Neural crest cell (in vitro differentiated cells): ENCODE data around the gene NME2. TPM values are rescaled to one million over a fixed set of nuclear protein-coding genes. Genes with fewer than 3 reads are reported as not detected.

Experiments used
- DNase-seq: peaks from one replicate; pipeline ENCODE4 v3.0.0; 2021; ENCODE audit warnings: low read depth, mixed read lengths, low spot score
- H3K27ac Mint-ChIP-seq: one replicate; pipeline ENCODE4 v1.8.0; 2021; ENCODE audit warnings: mild to moderate bottlenecking, mixed read lengths; ENCODE audit not compliant: unreplicated experiment
- H3K27me3 Mint-ChIP-seq: 2 replicates; pipeline ENCODE4 v1.8.0; 2021; ENCODE audit warnings: low read depth, mild to moderate bottlenecking, mixed read lengths
- H3K36me3 Mint-ChIP-seq: 2 replicates; pipeline ENCODE4 v1.8.0; 2021; ENCODE audit warnings: low read depth, mild to moderate bottlenecking, mixed read lengths
- H3K4me1 Mint-ChIP-seq: 2 replicates; pipeline ENCODE4 v1.8.0; 2021; ENCODE audit warnings: mixed read lengths
- H3K4me3 Mint-ChIP-seq: one replicate; pipeline ENCODE4 v1.8.0; 2021; ENCODE audit warnings: mild to moderate bottlenecking, mixed read lengths
- H3K9me3 Mint-ChIP-seq: 2 replicates; pipeline ENCODE4 v1.8.0; 2021; ENCODE audit warnings: mixed read lengths
- total RNA-seq: library from RNA; stranded (reverse); gene quantifications from 2 replicates; pipeline ENCODE4 v1.2.1, GENCODE V29; 2021
- TF ChIP-seq, protein P1 (sequence below): fragments of 200-600 bp; sonication (generic); conservative IDR thresholded peaks from 2 replicates; pipeline ENCODE4 v1.5.0; 2021; ENCODE audit warnings: antibody characterized with exemption, mild to moderate bottlenecking

Gene NME2
- total RNA-seq, 1 donor from 2014 or later, result 541 TPM

DNA sequence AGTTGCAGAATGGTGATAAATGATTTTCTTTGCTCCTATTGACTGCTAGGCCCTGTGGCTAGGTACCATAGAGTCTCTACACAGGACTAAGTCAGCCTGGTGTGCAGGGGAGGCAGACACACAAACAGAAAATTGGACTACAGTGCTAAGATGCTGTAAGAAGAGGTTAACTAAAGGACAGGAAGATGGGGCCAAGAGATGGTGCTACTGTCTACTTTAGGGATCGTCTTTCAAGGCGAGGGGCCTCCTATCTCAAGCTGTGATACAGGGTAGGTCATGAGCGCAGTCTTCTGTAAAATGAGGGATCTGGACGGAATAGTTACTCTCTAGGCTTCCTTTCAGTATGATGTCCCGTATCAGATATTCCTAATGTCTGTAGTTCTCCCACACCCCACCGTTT lies 12.0 kb upstream of the NME2 start:
- Mint-ChIP-seq H3K9me3 (no peaks in the 10 kb centered on the region), H3K27ac (no peak overlapping the region), H3K36me3 (peaks cover 3% of the 10 kb centered on the region), H3K4me1 (peaks cover 5% of the 10 kb centered on the region), H3K4me3 (no peak overlapping the region), H3K27me3 (no peaks in the 10 kb centered on the region)
- TF ChIP-seq, protein P1, sequence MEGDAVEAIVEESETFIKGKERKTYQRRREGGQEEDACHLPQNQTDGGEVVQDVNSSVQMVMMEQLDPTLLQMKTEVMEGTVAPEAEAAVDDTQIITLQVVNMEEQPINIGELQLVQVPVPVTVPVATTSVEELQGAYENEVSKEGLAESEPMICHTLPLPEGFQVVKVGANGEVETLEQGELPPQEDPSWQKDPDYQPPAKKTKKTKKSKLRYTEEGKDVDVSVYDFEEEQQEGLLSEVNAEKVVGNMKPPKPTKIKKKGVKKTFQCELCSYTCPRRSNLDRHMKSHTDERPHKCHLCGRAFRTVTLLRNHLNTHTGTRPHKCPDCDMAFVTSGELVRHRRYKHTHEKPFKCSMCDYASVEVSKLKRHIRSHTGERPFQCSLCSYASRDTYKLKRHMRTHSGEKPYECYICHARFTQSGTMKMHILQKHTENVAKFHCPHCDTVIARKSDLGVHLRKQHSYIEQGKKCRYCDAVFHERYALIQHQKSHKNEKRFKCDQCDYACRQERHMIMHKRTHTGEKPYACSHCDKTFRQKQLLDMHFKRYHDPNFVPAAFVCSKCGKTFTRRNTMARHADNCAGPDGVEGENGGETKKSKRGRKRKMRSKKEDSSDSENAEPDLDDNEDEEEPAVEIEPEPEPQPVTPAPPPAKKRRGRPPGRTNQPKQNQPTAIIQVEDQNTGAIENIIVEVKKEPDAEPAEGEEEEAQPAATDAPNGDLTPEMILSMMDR, result no peak
- DNase-seq, result no peak

DNA sequence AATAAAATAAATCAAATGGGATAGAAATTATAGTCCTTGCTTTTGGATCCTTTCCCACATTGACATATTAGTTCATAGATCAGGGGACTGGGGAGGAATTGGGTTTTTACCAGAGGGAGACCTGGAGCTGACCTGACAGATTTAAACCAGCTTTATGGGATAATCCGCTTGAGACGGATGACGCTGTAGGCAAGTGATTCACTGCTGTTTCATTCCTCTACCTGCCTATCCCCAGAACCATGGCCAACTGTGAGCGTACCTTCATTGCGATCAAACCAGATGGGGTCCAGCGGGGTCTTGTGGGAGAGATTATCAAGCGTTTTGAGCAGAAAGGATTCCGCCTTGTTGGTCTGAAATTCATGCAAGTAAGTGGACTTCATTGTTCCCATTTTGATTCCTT lies 10.8 kb upstream of the NME2 start:
- no peak for DNase-seq
- Mint-ChIP-seq H3K4me3 (peak overlapping the region; percentile 66), H3K27me3 (no peaks in the 10 kb centered on the region), H3K4me1 (peaks cover 5% of the 10 kb centered on the region), H3K27ac (no peak overlapping the region), H3K36me3 (peaks cover 10% of the 10 kb centered on the region), H3K9me3 (no peaks in the 10 kb centered on the region)
- TF ChIP-seq, protein P1, result no peak

DNA sequence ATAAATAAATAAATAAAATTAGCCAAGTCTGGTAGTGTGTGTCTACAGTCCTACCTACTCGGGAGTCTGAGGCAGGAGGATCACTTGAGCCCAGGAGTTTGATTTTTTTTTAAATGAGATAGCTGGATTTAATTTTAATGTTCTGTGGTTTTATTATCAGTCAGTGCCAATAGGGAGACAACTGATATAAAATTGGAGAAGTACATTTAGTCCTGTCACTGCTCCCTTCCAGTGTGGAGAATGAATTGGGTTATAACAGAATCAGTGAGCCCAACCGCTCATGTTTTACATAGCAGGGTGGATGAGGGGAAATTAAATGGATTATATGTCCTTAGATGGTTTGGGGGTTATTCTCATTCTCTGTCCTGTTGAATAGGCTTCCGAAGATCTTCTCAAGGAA lies 6.6 kb upstream of the NME2 start:
- peaks cover 23% of the 10 kb centered on the region for H3K36me3 Mint-ChIP-seq
- no peaks in the 10 kb centered on the region for H3K27me3 Mint-ChIP-seq
- DNase-seq, result no peak
- no peaks in the 10 kb centered on the region for H3K9me3 Mint-ChIP-seq
- peaks cover 5% of the 10 kb centered on the region for H3K4me1 Mint-ChIP-seq
- H3K27ac Mint-ChIP-seq, result no peak overlapping the region
- peak overlapping the region; percentile 17 for H3K4me3 Mint-ChIP-seq
- TF ChIP-seq, protein P1, result no peak

DNA sequence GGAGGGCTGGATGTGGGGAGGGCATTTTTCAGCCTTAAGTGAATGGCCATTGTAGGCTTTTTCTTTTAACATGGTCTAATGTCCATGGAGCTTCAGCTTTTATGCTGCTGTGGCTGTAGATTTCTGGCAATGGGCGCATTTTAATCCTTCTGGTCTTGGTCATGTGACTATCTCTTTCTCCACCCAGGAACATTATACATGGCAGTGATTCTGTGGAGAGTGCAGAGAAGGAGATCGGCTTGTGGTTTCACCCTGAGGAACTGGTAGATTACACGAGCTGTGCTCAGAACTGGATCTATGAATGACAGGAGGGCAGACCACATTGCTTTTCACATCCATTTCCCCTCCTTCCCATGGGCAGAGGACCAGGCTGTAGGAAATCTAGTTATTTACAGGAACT lies 4.7 kb upstream of the NME2 start:
- no peaks in the 10 kb centered on the region for H3K9me3 Mint-ChIP-seq
- H3K27ac Mint-ChIP-seq, result no peak overlapping the region
- no peak overlapping the region for H3K4me3 Mint-ChIP-seq
- H3K36me3 Mint-ChIP-seq, result peaks cover 23% of the 10 kb centered on the region
- peaks cover 15% of the 10 kb centered on the region for H3K4me1 Mint-ChIP-seq
- TF ChIP-seq, protein P1, result no peak
- DNase-seq, result no peak
- no peaks in the 10 kb centered on the region for H3K27me3 Mint-ChIP-seq

DNA sequence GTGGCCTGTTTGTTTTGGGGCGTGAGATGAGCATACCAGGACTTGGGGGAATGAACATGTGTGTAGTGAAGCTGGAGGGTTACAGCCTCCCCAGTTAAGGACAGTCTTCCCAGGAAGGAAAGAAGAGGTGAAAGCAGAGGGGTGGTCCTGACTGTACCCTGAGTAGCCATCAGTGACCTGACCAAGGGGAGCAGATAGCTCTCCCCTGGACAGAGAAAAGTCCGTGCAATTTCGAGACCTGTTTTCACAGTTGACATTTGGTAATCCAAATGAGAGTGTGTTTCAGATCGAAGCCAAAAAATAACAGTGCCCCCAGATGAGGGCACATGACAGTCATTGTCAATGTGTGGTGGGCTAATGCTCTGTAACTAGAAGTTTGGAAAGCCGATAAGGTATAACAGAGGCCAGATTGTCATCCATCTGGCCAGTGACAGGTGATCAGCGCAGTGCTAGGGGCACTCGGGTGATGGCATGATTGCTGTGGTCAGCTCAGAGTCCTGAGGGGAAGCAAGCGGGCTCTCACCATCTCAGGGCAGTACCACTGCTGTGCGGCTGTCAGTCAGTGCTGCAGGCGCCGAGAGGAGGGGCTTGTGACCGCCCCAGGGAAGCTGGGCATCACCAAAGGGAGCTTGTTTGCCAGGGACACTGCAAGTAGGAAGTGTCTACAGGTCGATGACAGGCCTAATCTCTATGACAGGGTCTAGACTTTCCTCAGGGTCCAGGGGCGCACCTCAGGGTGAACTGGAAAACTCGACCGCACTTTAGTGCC lies 1.1 kb upstream of the NME2 start:
- TF ChIP-seq, protein P1, result no peak
- H3K36me3 Mint-ChIP-seq, result peaks cover 26% of the 10 kb centered on the region
- H3K9me3 Mint-ChIP-seq, result no peaks in the 10 kb centered on the region
- DNase-seq, result peak; percentile 15
- H3K4me3 Mint-ChIP-seq, result peak overlapping the region; percentile 92
- peaks cover 32% of the 10 kb centered on the region for H3K4me1 Mint-ChIP-seq
- no peaks in the 10 kb centered on the region for H3K27me3 Mint-ChIP-seq
- no peak overlapping the region for H3K27ac Mint-ChIP-seq
